PFSK-1 (cell line): ENCODE data around the gene TMEM132D.

Experiments
- FOXP2 ChIP-seq: optimal IDR thresholded peaks from 2 replicates; pipeline ENCODE3; 2011; ENCODE audit warnings: borderline replicate concordance, control low read depth, inconsistent platforms; ENCODE audit not compliant: insufficient read depth; ENCODE audit errors: extremely low read length, extremely low read depth
- POLR2AphosphoS5 ChIP-seq: IDR thresholded peaks from 2 replicates; pipeline ENCODE4 v1.6.1; 2012; ENCODE audit warnings: low read depth, mild to moderate bottlenecking, control low read depth, low read length, moderate library complexity
- SIN3A ChIP-seq: IDR thresholded peaks from 2 replicates; pipeline ENCODE4 v1.6.1; 2012; ENCODE audit warnings: mild to moderate bottlenecking, low read length, moderate library complexity, borderline replicate concordance; ENCODE audit not compliant: insufficient read depth
- TAF1 ChIP-seq: IDR thresholded peaks from 2 replicates; pipeline ENCODE4 v1.6.1; 2012; ENCODE audit warnings: low read length, control low read depth, borderline replicate concordance; ENCODE audit not compliant: insufficient read depth
- TF ChIP-seq, protein P1 (sequence below), 2 experiments: IDR thresholded peaks; 2 replicates each; pipeline versions ENCODE4 v1.6.1 to v1.8.0; 2011 to 2012; ENCODE audit warnings: low read depth in 2 of 2, low read length in 2 of 2, control low read depth in 1 of 2, inconsistent platforms in 1 of 2, mild to moderate bottlenecking in 1 of 2, moderate library complexity in 1 of 2; ENCODE audit not compliant: insufficient read depth in 1 of 2

TMEM132D gene

DNA sequence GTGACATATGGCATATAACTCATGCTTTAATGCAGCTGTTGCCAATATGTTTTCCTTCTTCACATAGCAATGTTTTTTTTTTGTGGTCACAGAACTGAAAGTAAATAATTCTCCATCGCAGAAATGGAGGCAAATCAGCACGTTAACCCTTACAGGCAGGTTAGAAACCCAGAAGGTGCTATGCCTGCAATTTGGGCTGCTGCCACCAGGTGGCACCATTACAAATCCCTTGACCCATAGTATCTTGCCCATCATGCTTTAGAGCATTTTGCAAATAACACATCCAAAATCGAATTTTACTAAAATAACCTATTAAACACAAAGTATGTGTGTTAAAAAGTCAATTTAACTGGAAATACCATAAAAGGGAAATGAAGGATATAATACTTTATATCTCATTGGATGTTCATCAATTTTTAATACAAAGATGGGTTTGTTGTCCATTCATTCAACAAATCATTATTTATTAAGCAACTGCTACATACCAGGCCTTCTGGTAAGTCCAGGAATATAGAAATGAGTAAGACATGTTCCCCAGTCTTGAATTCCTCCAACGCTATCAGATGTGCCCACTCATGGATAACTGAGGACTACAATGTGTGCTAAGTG is 710.5 kb downstream of the TMEM132D start:
- TF ChIP-seq SIN3A: no peak

DNA sequence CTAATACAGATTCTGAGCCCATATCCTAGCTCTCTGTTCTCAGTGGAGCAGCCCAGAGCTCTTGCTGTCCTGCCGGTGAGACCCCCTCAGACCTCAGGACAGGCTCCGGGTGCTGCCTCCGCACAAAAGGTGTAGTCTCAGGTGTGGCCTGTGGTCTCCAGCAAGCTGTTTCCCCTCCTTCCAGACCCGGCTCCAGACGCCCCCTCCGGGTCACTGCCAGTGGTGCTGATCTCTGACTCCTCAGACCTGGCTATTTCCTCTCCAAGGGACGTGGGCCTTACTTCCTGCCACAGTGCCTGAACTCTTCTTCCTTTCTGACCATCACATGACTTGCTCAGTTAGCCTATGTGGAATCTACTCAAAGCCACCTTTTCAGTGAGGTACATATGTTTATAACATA is 713.0 kb downstream of the TMEM132D start:
- TF ChIP-seq SIN3A (no peak), FOXP2 (no peak), POLR2AphosphoS5 (no peak), TAF1 (no peak)
- TF ChIP-seq, protein P1, sequence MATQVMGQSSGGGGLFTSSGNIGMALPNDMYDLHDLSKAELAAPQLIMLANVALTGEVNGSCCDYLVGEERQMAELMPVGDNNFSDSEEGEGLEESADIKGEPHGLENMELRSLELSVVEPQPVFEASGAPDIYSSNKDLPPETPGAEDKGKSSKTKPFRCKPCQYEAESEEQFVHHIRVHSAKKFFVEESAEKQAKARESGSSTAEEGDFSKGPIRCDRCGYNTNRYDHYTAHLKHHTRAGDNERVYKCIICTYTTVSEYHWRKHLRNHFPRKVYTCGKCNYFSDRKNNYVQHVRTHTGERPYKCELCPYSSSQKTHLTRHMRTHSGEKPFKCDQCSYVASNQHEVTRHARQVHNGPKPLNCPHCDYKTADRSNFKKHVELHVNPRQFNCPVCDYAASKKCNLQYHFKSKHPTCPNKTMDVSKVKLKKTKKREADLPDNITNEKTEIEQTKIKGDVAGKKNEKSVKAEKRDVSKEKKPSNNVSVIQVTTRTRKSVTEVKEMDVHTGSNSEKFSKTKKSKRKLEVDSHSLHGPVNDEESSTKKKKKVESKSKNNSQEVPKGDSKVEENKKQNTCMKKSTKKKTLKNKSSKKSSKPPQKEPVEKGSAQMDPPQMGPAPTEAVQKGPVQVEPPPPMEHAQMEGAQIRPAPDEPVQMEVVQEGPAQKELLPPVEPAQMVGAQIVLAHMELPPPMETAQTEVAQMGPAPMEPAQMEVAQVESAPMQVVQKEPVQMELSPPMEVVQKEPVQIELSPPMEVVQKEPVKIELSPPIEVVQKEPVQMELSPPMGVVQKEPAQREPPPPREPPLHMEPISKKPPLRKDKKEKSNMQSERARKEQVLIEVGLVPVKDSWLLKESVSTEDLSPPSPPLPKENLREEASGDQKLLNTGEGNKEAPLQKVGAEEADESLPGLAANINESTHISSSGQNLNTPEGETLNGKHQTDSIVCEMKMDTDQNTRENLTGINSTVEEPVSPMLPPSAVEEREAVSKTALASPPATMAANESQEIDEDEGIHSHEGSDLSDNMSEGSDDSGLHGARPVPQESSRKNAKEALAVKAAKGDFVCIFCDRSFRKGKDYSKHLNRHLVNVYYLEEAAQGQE (IDR thresholded peaks at IDR 0.05; ENCODE audit: insufficient read depth in 1 of 2, low read depth in 2 of 2, low read length in 2 of 2): no peak

DNA sequence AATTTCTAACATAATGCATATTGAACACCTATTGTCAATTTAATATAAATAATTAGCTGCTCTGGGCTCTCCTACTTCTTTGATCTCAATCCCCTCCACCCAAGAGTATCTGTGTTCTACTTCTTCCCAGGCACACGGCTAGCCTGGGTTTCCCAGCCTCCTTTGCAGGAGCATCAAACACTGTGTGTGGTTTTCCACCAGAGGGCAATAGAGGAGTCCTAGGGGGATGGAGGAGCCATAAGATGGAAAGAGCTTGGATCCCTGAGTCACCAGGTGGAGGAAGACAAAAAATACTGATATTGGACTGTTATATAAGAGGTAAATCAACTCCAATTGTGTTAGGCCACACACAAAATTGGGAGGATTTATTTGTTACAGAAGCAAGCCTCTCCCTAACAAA is 716.9 kb downstream of the TMEM132D start:
- TF ChIP-seq POLR2AphosphoS5 (no peak), TAF1 (no peak), SIN3A (no peak), FOXP2 (no peak)
- TF ChIP-seq, protein P1 (IDR thresholded peaks at IDR 0.05; ENCODE audit: insufficient read depth in 1 of 2, low read depth in 2 of 2, low read length in 2 of 2): no peak

DNA sequence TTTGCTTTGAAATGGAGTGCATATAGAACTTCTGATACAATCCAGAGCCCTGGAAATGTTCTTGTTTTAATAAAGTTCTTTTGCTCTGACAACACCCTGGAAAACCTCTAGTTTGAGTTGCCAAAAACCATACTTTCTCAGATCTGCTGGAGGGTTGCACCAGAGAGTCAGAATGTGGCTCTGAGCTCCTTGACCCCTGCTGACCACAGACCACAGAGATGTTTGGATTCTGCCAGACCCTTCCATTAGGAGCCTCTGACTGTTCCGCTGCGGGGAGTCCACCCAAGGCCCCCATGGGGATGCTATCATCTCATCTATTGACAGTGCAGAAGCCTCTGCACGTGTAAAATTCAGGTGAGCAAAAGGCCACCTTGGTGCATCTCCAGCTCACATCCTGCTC is 718.0 kb downstream of the TMEM132D start:
- TF ChIP-seq TAF1 (no peak), POLR2AphosphoS5 (no peak), FOXP2 (no peak), SIN3A (no peak)
- TF ChIP-seq, protein P1 (IDR thresholded peaks at IDR 0.05; ENCODE audit: insufficient read depth in 1 of 2, low read depth in 2 of 2, low read length in 2 of 2): no peak

DNA sequence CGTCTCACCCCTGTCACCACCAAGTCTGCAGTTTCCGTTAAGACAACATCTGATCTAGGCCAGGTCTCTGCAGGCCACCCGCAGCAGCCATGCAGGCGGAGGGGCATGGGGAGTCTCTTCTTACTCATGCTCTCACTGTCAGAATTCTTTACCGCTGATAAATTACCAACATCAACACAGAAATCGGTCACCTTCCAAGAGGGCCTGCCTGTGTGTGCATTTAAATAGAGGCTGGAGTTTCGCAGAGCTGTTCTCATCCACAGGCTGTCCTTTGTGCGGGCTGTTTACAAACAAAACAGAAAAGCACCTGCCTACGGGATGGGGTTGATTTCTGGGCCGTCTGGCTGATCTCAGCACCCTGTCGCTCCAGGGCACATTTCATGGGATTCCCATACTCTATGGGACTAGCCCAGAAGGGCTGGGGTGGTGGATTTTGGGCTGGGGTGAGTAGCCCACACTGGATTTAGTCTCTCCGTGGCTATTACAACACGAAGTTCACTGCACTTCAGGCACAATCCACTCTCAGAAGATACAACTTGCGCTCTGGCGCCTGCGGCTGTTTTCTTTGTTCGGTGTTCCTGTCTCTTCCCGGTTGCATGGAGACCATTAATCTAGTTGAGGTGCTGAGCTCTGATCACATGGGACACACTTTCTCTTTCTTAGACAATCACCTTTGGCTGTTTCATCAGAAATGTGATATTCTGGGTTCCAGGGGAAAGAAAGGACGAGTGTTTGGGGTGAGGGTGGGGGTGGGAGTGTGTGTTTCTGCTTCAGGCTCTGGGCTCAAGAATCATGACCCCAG is 719.5 kb downstream of the TMEM132D start:
- TF ChIP-seq POLR2AphosphoS5 (no peak), TAF1 (no peak), FOXP2 (no peak), SIN3A (no peak)
- TF ChIP-seq, protein P1 (IDR thresholded peaks at IDR 0.05; ENCODE audit: insufficient read depth in 1 of 2, low read depth in 2 of 2, low read length in 2 of 2): no peak
